HG02981 (cell line): ENCODE data around the gene ARL8A.
A peak's percentile ranks its signal among the peaks of the same experiment; 100 is the strongest.
"Not testable (repeated sequence)": the region's sequence is repeated elsewhere in the genome, so short reads cannot be mapped to it uniquely, and the experiment has no call there.

Source experiments
- ATAC-seq: cut with Tn5 transposase; IDR thresholded peaks from one replicate; pipeline ENCODE4 v1.9.1; 2021; ENCODE audit warnings: mild to moderate bottlenecking, moderate library complexity; ENCODE audit not compliant: unreplicated experiment

The ARL8A gene

DNA sequence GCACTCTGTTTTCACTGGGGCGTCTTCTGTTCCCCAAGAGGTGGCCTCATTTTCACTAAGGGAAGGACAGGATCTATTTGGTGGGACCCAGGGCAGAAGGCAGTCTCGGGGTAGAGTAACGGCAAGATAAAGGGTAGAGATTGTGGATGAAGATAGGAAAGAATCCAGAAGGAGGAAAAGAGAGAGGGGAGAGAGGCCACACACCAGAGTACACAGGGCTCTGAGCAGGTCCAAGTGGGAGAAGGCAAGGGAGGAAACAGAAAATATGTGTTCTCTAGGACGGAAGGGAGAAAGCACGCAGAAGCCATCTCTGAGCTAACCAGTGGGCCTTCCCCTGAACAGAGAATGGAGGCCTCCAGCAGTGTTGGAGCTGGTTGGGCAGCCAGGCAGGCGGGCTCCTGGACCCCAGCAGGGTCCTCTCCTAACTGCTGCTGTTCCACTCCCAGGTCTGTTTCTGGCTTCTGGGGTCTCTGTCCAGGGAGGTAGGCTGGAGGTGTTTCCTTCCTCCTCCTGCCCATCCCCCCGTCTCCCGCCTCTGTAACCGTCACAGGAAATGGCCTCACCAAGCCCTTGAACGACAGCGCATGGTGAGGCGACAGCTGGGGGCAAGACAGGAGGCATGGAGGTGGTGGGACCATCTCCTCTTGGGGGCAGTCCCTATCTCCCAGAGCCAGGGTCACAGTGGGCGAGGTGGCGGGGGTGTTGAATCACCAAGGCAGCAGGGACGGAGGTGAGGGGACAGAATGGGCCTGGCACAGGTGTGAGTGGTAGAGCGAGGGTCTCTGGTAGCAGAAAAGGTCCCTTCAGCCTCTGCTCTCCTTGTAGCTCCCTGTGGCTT lies 15.2 kb upstream of the ARL8A start:
- ATAC-seq: no peak

DNA sequence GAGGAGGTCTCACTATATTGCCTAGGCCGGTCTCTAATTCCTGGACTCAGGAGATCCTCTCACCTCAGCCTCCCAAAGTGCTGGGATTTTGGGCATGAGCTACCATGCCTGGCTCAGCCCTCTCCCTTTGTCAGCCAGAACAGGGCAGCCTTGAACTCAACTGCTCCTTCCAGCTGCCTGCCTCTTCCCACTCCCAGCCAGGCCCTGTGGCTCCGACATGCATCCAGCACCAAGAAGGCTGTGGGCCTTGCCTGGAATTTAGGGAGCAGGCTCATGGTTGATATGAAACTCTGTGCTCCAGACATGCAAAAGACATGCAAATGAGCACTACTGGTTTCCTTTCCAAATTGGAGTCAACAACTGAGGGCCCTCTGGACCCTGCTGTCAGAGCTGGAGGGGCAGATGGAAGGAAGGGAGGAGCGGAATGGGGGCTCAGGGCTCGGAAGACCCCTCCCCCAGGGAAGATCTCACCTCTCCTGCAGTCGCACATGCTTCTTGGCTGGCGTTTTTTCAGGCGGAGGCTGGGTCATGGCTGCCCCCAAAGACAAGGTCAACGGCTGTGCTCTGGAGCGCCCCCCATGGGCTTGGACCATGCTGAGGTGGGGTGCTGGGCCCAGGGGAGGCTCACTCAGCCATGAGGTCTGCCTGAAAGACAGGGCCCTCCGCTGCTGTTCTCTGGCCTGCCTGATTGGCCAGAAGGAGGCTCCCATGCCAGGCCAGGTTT lies 14.4 kb upstream of the ARL8A start:
- ATAC-seq: no peak

- no peak for ATAC-seq
Observed at GRCh38 chr1:202157945-202158344, 13.4 kb upstream of the ARL8A start.

DNA sequence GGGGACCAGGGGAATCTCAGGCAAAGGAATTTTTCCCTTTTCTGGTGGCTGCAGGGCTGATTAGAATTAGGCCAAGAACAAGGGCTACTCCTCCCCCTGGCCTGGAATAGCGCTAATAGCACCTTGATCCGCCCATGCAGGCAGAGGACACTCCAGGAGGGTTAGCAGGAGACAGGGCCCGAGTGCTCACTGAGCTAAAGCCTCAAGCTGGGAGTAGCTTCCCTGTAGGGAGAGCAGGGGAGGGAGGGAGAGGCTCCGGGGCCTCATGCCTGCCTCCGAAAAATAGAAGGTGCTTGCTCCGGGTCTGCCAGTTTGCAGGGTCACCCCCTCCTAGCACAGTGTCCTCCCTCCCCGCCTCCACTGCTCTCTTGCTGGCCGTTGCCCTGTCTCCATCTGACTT lies 12.1 kb upstream of the ARL8A start:
- no peak for ATAC-seq

- ATAC-seq: no peak
Observed at GRCh38 chr1:202155478-202156021, 11.0 kb upstream of the ARL8A start.

DNA sequence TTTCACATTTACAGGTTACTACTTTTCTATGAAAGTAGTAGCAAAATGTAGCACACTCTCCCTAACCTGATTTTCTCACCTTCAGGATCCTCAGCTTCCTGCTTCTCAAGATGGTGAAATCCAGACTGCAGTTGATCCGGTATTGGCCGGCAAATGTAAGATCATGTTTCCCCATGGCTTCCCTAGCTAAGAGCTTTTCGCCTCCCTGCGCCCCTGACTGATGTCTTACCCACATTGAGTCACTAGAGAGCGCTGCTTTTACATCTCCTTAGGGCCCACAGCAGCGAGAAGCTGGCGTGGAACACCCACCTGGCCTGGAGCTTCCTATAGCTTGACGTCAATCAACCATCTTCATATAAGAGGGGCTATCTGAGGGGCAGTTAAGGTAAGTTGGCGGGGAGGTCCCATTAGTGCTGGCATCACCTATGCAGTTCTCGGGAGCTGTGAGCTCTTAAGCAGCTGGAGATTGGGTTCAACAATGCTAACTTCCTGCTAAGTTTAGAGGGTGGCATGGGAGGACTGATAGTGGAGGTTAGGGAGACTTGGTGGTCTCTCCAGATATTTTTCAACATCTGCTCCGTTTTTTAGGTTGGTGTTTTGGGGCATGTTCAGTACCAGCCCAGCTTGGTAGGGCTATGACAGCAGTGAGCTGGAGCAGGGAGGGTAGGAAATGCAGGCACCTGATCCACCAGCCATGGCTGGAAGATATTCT lies 10.4 kb upstream of the ARL8A start:
- no peak for ATAC-seq

GRCh38 chr1:202154148-202154765 lies 9.7 kb upstream of the ARL8A start:
- ATAC-seq: no peak

DNA sequence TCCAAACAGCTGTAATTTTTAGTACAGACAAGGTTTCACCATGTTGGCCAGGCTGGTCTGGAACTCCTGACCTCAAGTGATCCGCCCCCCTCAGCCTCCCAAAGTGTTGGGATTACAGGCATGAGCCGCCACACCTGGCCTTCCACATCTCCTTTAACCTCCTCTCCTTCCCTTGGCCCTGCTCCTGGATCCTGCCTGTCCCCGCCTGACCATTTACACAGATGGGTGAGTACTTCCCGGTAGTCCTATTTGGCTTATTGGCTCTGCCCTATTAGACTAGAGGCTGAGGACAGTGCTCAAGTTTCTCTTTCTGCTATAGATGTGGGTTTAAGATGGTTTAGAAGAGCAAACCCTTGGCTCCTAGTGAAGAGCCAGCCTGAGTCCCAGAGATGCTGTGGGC lies 8.7 kb upstream of the ARL8A start:
- no peak for ATAC-seq

- no peak for ATAC-seq
Observed at GRCh38 chr1:202152399-202152798, 7.9 kb upstream of the ARL8A start.

DNA sequence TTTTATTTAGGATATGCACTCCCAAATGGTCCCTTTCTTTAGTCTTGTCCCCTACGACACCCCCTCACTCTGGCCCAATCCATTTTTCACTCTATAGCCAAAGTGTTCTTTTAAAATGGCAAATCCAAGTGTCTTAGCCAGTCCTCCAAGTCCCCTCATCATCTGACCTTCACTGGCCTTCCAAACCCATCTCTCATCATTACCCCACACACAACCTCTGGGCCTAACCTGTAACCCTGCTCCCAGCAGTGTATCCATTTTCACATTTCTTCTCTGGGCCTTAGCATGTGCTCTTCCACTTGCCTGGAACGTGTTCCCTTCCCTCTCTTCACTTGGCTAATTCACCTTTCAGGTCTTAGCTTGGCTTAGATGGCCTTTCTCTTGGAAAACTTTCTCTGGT lies 6.5 kb upstream of the ARL8A start:
- no peak for ATAC-seq

- ATAC-seq: no peak
Observed at GRCh38 chr1:202150602-202151001, 6.1 kb upstream of the ARL8A start.

DNA sequence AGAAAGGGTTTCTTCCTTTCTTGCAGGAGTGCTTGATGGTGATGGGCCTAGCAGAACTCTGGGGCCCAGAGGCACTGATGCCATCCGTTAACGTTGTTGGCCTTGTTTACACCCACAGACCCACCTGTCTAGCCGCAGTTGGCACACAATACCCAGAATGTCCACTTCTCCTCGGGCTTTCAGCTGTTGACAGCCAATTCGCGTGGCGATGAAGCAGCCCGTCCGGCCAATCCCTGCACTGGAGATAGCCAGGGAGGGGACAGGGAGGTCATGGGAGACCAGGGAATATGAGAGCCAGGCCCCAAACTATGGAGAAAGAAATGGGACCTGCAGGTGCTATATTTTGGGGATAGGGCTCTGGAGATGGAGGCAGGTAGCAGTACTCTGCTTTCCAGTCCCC lies 5.7 kb upstream of the ARL8A start:
- no peak for ATAC-seq

DNA sequence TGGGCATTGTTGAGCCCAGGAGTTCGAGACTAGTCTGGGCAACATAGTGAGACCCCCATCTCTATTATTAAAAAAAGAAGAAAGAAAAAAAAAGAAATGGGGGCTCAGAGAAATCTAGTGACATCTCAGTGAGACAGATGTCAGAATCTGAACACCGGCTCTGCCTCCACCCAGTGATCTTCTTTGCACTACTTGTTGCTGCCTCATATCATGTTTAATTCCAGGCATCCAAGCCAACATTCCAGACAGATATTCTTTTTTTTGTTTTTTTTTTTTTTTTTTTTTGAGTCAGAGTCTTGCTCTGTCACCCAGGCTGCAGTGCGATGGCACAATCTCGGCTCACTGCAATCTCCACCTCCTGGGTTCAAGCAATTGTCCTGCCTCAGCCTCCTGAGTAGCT lies 5.0 kb upstream of the ARL8A start:
- ATAC-seq: no peak

- ATAC-seq: no peak
Observed at GRCh38 chr1:202148391-202148790, 3.9 kb upstream of the ARL8A start.

GRCh38 chr1:202146993-202147392 lies 2.5 kb upstream of the ARL8A start:
- no peak for ATAC-seq

DNA sequence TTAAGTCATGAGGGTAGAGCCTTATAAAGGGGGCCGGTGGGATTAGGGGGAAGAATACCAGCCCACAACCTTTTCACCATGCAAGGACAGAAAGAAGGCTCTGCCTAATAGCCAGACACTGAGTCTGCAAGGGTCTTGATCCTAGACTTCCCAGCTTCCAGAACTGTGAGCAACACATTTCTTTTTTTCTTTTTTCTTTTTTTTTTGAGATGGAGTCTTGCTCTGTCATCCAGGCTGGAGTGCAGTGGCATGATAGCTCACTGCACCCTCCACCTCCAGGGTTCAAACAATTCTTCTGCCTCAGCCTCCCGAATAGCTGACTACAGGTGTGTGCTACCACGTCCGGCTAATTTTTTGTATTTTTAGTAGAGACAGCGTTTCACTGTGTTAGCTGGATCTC lies 1.7 kb upstream of the ARL8A start:
- ATAC-seq: no peak

DNA sequence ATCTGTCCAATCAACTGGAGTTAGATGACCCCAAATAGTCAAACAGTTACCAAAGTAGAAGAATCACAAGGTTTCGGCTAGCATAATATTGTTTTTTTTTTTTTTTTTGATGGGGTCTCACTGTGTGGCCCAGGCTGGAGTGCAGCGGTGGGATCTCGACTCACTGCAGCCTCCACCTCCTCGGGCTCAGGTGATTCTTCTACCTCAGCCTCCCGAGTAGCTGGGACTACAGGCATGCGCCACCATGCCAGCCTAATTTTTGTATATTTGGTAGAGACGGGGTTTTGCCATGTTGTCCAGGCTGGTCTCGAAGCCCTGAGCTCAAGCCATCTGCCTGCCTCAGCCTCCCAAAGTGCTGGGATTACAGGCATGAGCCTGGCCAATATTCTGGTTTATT lies 1.2 kb upstream of the ARL8A start:
- not testable (repeated sequence) for ATAC-seq

GRCh38 chr1:202145068-202145743 lies 669 bp upstream of the ARL8A start:
- ATAC-seq: no peak

GRCh38 chr1:202143768-202144401 lies 652 bp downstream of the ARL8A start:
- ATAC-seq: peak; percentile 37
